ENCODE measurements around the gene TBL1XR1. TPM values are rescaled to one million over a fixed set of nuclear protein-coding genes. Genes with fewer than 3 reads are reported as not detected.

TBL1XR1 gene
- total RNA-seq, 1 donor from 2014 or later, result 164 TPM

GRCh38 chr3:177055605-177056571 is 141.4 kb downstream of the TBL1XR1 start:
- DNase-seq (ENCODE audit: low spot score), result no peak
- intact Hi-C loops (cut with DNase I), result loop anchor here (5.0 to 10.0 kb wide), 2 partner anchors 61 to 669 kb away; no protein-coding TSS in a partner anchor

- intact Hi-C loops (cut with DNase I), result loop anchor here (5.0 to 10.0 kb wide), 3 partner anchors 304 to 724 kb away; no protein-coding TSS in a partner anchor
- DNase-seq (ENCODE audit: low spot score), result no peak
Measured at GRCh38 chr3:177053107-177053506, 144.2 kb downstream of the TBL1XR1 start.

GRCh38 chr3:177051411-177051810 is 145.9 kb downstream of the TBL1XR1 start:
- intact Hi-C loops (cut with DNase I), result loop anchor here (2.0 to 10.0 kb wide), 4 partner anchors 145 to 726 kb away; partner anchors contain the start of gene TBL1XR1
- DNase-seq (ENCODE audit: low spot score), result no peak

GRCh38 chr3:177050501-177051237 is 146.6 kb downstream of the TBL1XR1 start:
- intact Hi-C loops (cut with DNase I), result loop anchor here (2.0 to 10.0 kb wide), 4 partner anchors 146 to 727 kb away; partner anchors contain the start of gene TBL1XR1

GRCh38 chr3:177045767-177046166 is 151.5 kb downstream of the TBL1XR1 start:
- intact Hi-C loops (cut with DNase I), result loop anchor here (10.0 kb wide), 2 partner anchors 409 to 1279 kb away; no protein-coding TSS in a partner anchor
- DNase-seq (ENCODE audit: low spot score), result no peak

More at GRCh38 chr3:177050501-177051237, 146.6 kb downstream of the TBL1XR1 start:
- DNase-seq (ENCODE audit: low spot score), result no peak

- intact Hi-C loops (cut with DNase I), result loop anchor here (10.0 kb wide), 2 partner anchors 410 to 1280 kb away; no protein-coding TSS in a partner anchor
- DNase-seq (ENCODE audit: low spot score), result no peak
Measured at GRCh38 chr3:177045222-177045621, 152.1 kb downstream of the TBL1XR1 start.

GRCh38 chr3:177041730-177042551 is 155.3 kb downstream of the TBL1XR1 start:
- intact Hi-C loops (cut with DNase I), result loop anchor here (5.0 to 10.0 kb wide), 3 partner anchors 90 to 1283 kb away; no protein-coding TSS in a partner anchor

GRCh38 chr3:177041021-177041729 is 156.1 kb downstream of the TBL1XR1 start:
- intact Hi-C loops (cut with DNase I), result loop anchor here (5.0 to 10.0 kb wide), 3 partner anchors 89 to 1284 kb away; no protein-coding TSS in a partner anchor
- DNase-seq (ENCODE audit: low spot score), result no peak

More at GRCh38 chr3:177041730-177042551, 155.3 kb downstream of the TBL1XR1 start:
- DNase-seq (ENCODE audit: low spot score), result no peak

- intact Hi-C loops (cut with DNase I), result loop anchor here (5.0 to 10.0 kb wide), 3 partner anchors 87 to 1285 kb away; no protein-coding TSS in a partner anchor
- no peak for DNase-seq (ENCODE audit: low spot score)
Measured at GRCh38 chr3:177039490-177040274, 157.6 kb downstream of the TBL1XR1 start.

GRCh38 chr3:177037241-177037640 is 160.0 kb downstream of the TBL1XR1 start:
- intact Hi-C loops (cut with DNase I), result no loop called here
- DNase-seq (ENCODE audit: low spot score), result no peak

GRCh38 chr3:177035676-177036075 is 161.6 kb downstream of the TBL1XR1 start:
- DNase-seq (ENCODE audit: low spot score), result no peak
- intact Hi-C loops (cut with DNase I), result no loop called here

GRCh38 chr3:177034832-177035475 is 162.3 kb downstream of the TBL1XR1 start:
- intact Hi-C loops (cut with DNase I), result no loop called here
- no peak for DNase-seq (ENCODE audit: low spot score)

- no peak for DNase-seq (ENCODE audit: low spot score)
- intact Hi-C loops (cut with DNase I), result no loop called here
Measured at GRCh38 chr3:177026505-177027277, 170.6 kb downstream of the TBL1XR1 start.

- intact Hi-C loops (cut with DNase I), result no loop called here
- DNase-seq (ENCODE audit: low spot score), result no peak
Measured at GRCh38 chr3:177015881-177016280, 181.4 kb downstream of the TBL1XR1 start.

GRCh38 chr3:177013681-177014280 is 183.5 kb downstream of the TBL1XR1 start:
- intact Hi-C loops (cut with DNase I), result no loop called here
- DNase-seq (ENCODE audit: low spot score), result no peak

All from cardiac septum (tissue), 1 donor.